Activated effector memory CD4-positive, alpha-beta T cell treated with anti-CD3 and anti-CD28 coated beads, Interleukin-2, amount 50 U/mL, for 16 hours (primary cell): ENCODE data around the gene GART.

Source experiments
- DNase-seq: peaks from one replicate; pipeline ENCODE4 v3.0.0-alpha.2; 2020

Gene GART

DNA sequence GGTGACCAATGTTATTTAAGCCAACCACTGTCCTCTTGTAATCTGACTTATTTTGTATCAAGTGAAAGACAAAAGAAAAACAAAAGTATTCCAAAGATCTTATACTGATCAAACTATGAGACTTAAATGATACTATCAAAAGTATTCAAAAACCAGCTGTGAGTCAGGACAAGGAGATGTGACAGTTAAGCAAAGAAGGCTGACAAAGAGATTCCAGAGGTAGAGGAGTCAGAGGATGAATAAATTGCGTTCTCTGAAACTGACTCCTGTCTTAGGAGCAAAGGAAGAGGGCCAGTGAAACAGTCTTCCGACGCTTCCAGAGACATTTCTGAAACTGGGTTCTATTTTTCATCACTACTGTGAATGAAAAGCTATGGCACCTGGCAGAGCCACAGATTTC, 83.1 kb downstream of the GART start:
- no peak for DNase-seq

- no peak for DNase-seq
Observed at GRCh38 chr21:33455686-33456446, 86.1 kb downstream of the GART start.
